ENCODE measurements around the gene FBXO42.
A peak's percentile ranks its signal among the peaks of the same experiment; 100 is the strongest.

Gene FBXO42

DNA sequence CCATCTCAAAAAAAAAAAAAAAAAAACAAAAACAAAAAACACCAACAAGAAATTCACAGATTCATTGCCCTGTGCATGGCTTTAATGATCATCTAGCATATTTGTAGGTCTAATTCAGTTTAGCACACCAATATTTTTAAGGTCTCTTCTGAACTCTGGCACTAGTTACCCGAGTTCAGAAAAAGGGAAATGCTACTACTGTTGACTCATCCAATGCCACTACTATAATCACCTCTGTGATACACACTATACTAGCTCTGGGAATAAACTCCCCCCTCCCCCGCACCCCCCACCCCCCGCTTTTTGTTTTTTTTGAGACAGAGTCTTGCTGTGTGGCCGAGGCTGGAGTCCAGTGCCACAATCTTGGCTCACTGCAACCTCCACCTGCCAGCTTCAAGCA is 55.6 kb downstream of the FBXO42 start:
- TF ChIP-seq, protein P1, sequence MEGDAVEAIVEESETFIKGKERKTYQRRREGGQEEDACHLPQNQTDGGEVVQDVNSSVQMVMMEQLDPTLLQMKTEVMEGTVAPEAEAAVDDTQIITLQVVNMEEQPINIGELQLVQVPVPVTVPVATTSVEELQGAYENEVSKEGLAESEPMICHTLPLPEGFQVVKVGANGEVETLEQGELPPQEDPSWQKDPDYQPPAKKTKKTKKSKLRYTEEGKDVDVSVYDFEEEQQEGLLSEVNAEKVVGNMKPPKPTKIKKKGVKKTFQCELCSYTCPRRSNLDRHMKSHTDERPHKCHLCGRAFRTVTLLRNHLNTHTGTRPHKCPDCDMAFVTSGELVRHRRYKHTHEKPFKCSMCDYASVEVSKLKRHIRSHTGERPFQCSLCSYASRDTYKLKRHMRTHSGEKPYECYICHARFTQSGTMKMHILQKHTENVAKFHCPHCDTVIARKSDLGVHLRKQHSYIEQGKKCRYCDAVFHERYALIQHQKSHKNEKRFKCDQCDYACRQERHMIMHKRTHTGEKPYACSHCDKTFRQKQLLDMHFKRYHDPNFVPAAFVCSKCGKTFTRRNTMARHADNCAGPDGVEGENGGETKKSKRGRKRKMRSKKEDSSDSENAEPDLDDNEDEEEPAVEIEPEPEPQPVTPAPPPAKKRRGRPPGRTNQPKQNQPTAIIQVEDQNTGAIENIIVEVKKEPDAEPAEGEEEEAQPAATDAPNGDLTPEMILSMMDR (IDR thresholded peaks at IDR 0.05; ENCODE audit: insufficient read depth, low read depth, low read length, missing control alignments): no peak
- no peak for DNase-seq (ENCODE audit: low read depth)

GRCh38 chr1:16294219-16295212 is 57.8 kb downstream of the FBXO42 start:
- TF ChIP-seq, protein P1 (IDR thresholded peaks at IDR 0.05; ENCODE audit: insufficient read depth, low read depth, low read length, missing control alignments): no peak
- H3K4me3 ChIP-seq (ENCODE audit: low read length): no peak overlapping the region
- peak; percentile 92 for DNase-seq (ENCODE audit: low read depth)

More for the DNA sequence above, 55.6 kb downstream of the FBXO42 start:
- no peak overlapping the region for H3K4me3 ChIP-seq (ENCODE audit: low read length)

GRCh38 chr1:16293538-16293937 is 58.7 kb downstream of the FBXO42 start:
- DNase-seq (ENCODE audit: low read depth): no peak
- TF ChIP-seq, protein P1 (IDR thresholded peaks at IDR 0.05; ENCODE audit: insufficient read depth, low read depth, low read length, missing control alignments): no peak
- H3K4me3 ChIP-seq (ENCODE audit: low read length): no peak overlapping the region

GRCh38 chr1:16292739-16293138 is 59.5 kb downstream of the FBXO42 start:
- TF ChIP-seq, protein P1 (IDR thresholded peaks at IDR 0.05; ENCODE audit: insufficient read depth, low read depth, low read length, missing control alignments): no peak
- no peak for DNase-seq (ENCODE audit: low read depth)
- no peak overlapping the region for H3K4me3 ChIP-seq (ENCODE audit: low read length)

DNA sequence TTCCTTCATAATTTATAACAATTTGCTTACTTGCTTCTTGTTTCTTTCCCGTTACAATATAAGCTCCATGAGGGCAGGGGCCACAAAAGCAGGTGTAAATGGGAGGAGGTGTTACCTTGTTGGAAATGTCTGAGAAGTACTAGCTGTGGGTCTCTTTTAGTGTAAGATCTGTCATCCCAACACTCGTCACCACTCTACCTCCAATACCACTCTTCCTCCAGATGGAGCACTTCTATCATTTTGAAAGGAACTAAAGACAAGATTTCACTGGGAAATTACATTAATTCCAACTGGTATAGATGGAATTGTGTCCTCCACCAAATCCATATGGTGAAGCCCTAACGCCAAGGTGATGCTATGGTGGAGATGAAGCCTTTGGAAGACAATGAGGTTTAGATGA is 62.3 kb downstream of the FBXO42 start:
- no peak overlapping the region for H3K4me3 ChIP-seq (ENCODE audit: low read length)
- TF ChIP-seq, protein P1 (IDR thresholded peaks at IDR 0.05; ENCODE audit: insufficient read depth, low read depth, low read length, missing control alignments): peak; percentile 30
- DNase-seq (ENCODE audit: low read depth): no peak

DNA sequence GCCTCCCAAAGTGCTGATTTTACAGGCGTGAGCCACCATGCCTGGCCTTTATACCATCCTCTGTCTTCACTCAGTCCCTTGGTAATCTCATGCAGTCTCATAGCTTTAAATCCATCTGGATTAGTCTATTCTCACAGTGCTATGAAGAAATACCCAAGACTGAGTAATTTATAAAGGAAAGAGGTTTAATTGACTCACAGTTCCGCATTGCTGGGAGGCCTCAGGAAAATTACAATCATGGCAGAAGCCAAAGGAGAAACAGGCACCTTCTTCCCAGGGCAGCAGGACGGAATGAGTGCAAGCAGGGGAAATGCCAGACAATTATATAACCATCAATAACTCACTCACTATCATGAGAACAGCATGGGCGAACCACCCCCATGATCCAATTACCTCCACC is 66.2 kb downstream of the FBXO42 start:
- no peak overlapping the region for H3K4me3 ChIP-seq (ENCODE audit: low read length)
- peak; percentile 34 for DNase-seq (ENCODE audit: low read depth)
- TF ChIP-seq, protein P1 (IDR thresholded peaks at IDR 0.05; ENCODE audit: insufficient read depth, low read depth, low read length, missing control alignments): no peak

Measured in epithelial cell of esophagus (primary cell).